ENCODE data around the gene PAK6. TPM values are rescaled to one million over a fixed set of nuclear protein-coding genes. Genes with fewer than 3 reads are reported as not detected.

Gene PAK6
- total RNA-seq, 1 donor from 2014 or later, result 19.9 TPM

- intact Hi-C loops (cut with DNase I), result loop anchor here (5.0 kb wide), 1 partner anchor 140 kb away; no protein-coding TSS in a partner anchor
- Histone ChIP-seq H3K4me3 (peak overlapping the region; percentile 41 to 43), H3K4me1 (peaks cover 31% of the 10 kb centered on the region), H3K27ac (no peak overlapping the region), H3K27me3 (peaks cover 18% of the 10 kb centered on the region), H3K9me3 (no peaks in the 10 kb centered on the region), H3K36me3 (no peaks in the 10 kb centered on the region)
- TF ChIP-seq CTCF (IDR thresholded peaks at IDR 0.05) (peak in 1 of 3 experiments; percentile 13), POLR2AphosphoS5 (IDR thresholded peaks at IDR 0.05; ENCODE audit: insufficient read depth in 1 of 2, low read depth in 1 of 2) (no peak), POLR2A (IDR thresholded peaks at IDR 0.05) (no peak)
- DNase-seq (ENCODE audit: extremely low spot score in 2 of 2), result no peak
Measured at GRCh38 chr15:40282147-40282868, 43.4 kb downstream of the PAK6 start.

DNA sequence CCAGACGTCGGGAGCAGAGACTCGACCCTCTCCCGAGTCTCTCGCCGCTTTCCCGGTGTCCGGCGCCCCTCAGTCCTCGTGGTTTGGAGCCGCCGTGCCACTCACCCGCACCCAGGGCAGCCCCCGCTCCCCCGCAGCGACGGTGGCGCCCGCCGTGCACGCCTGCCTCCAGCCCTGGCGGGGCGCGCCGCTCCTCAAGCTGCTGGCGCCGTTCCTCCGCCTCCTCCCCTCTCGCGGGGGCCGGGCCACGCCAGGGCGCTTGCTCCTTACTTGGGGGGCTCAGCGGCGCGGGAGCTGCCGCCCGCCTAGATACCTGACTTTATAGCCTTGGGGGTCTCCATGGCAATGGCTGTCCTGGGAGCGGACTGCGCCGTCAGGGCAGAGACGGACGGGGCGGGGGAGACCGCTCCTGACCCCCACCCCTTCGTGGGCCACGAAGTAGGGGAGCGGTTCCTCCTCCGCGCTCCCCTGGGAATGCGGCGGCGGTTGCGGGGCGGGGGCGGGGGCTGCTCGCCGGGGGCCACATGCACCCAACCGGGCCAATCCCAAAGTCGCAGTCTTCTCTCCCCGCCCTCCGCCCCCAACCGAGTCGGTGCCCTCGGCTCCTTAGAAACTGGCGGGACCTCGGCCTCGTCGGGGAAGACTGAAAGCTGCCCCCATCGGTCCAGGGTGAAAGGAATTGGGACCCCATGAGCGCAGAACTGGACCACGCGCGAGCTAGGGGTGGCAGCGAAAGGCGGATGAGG lies 44.2 kb downstream of the PAK6 start, which contains the start of gene ANKRD63:
ANKRD63 (minus strand) TSS at position 196 of the 746 bp plus-strand sequence. CDS start 478 bp downstream, outside the sequence.
- peaks cover 31% of the 10 kb centered on the region for H3K4me1 ChIP-seq
- no peak within 1 kb of the TSS for H3K27ac ChIP-seq
- intact Hi-C loops (cut with DNase I), result loop anchor here (5.0 kb wide), 1 partner anchor 139 kb away; no protein-coding TSS in a partner anchor
- TF ChIP-seq CTCF (IDR thresholded peaks at IDR 0.05) (no peak), POLR2AphosphoS5 (IDR thresholded peaks at IDR 0.05; ENCODE audit: insufficient read depth in 1 of 2, low read depth in 1 of 2) (no peak), POLR2A (IDR thresholded peaks at IDR 0.05) (no peak)
- no peaks in the 10 kb centered on the region for H3K9me3 ChIP-seq
- no peaks in the 10 kb centered on the region for H3K36me3 ChIP-seq
- peaks cover 18% of the 10 kb centered on the region for H3K27me3 ChIP-seq
- peak within 1 kb of the TSS; percentile 41 to 43 for H3K4me3 ChIP-seq
- DNase-seq (ENCODE audit: extremely low spot score in 2 of 2), result no peak

DNA sequence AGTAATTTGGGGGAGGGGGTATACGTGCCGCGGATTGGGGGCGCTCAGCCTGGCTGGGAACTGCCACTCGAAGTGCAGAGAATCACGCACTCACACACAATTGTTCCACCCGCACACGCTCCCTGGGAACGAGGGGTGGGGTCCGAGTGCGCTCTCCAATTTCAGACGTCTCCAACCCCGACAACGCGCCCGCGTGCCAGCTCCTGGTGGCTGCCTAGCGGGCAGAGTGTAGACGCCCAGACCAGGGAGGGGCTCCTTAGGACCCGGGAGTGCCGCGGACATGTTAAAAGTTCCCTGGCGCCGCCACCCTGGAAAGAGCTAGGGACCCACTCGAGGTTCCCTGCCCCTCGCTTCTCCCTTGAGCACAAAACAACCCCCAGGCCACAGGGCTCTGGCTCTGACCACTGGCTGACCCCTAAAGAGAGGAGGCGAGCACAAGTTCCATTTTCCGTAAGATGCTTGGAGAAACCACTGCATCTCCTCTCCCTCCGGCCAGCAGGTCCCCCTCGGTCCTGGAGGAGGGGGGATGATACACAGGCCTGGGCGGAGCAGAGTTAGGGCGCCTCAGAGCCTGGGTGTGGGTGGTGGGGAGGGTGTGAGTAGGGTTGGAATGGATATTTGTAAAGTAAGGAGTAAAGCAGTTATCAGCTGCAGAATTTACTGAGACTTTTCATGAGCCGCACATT lies 44.9 kb downstream of the PAK6 start:
- Histone ChIP-seq H3K4me1 (peaks cover 31% of the 10 kb centered on the region), H3K4me3 (no peak overlapping the region), H3K9me3 (no peaks in the 10 kb centered on the region), H3K27me3 (peaks cover 18% of the 10 kb centered on the region), H3K36me3 (no peaks in the 10 kb centered on the region), H3K27ac (no peak overlapping the region)
- TF ChIP-seq CTCF (IDR thresholded peaks at IDR 0.05) (no peak), POLR2AphosphoS5 (IDR thresholded peaks at IDR 0.05; ENCODE audit: insufficient read depth in 1 of 2, low read depth in 1 of 2) (no peak)
- intact Hi-C loops (cut with DNase I), result loop anchor here (5.0 kb wide), 1 partner anchor 139 kb away; no protein-coding TSS in a partner anchor
- DNase-seq (ENCODE audit: extremely low spot score in 2 of 2), result no peak

- H3K4me3 ChIP-seq, result no peak overlapping the region
- no peak overlapping the region for H3K27ac ChIP-seq
- intact Hi-C loops (cut with DNase I), result no loop called here
- H3K27me3 ChIP-seq, result peaks cover 14% of the 10 kb centered on the region
- TF ChIP-seq CTCF (IDR thresholded peaks at IDR 0.05), result no peak
- no peak for TF ChIP-seq POLR2AphosphoS5 (IDR thresholded peaks at IDR 0.05; ENCODE audit: insufficient read depth in 1 of 2, low read depth in 1 of 2)
- TF ChIP-seq POLR2A (IDR thresholded peaks at IDR 0.05), result no peak
- H3K36me3 ChIP-seq, result no peaks in the 10 kb centered on the region
- no peaks in the 10 kb centered on the region for H3K9me3 ChIP-seq
- peaks cover 24% of the 10 kb centered on the region for H3K4me1 ChIP-seq
- no peak for DNase-seq (ENCODE audit: extremely low spot score in 2 of 2)
Measured at GRCh38 chr15:40285151-40285550, 46.3 kb downstream of the PAK6 start.

Data from vagina (tissue), 2 donors.